Astrocyte of the cerebellum (primary cell): Measurements from ENCODE around the gene LLGL1.

ENCODE experiments used
- DNase-seq: peaks from one replicate; pipeline ENCODE4 v3.0.0-alpha.2; 2011; ENCODE audit warnings: low read depth
- H3K4me3 ChIP-seq: 2 replicates; pipeline ENCODE4 v1.5.1; 2011; ENCODE audit warnings: mild to moderate bottlenecking, low read depth, low read length, moderate library complexity
- in situ Hi-C: cut with HindIII; loops from 2 replicates; pipeline ENCODE4 v1.10.0; 2017; ENCODE audit warnings: low sequenced_read_pairs
- TF ChIP-seq, protein P1 (sequence below): IDR thresholded peaks from 2 replicates; pipeline ENCODE4 v1.5.1; 2012; ENCODE audit warnings: low read length, low read depth, moderate library complexity, mild to moderate bottlenecking; ENCODE audit errors: missing control alignments

The LLGL1 gene

DNA sequence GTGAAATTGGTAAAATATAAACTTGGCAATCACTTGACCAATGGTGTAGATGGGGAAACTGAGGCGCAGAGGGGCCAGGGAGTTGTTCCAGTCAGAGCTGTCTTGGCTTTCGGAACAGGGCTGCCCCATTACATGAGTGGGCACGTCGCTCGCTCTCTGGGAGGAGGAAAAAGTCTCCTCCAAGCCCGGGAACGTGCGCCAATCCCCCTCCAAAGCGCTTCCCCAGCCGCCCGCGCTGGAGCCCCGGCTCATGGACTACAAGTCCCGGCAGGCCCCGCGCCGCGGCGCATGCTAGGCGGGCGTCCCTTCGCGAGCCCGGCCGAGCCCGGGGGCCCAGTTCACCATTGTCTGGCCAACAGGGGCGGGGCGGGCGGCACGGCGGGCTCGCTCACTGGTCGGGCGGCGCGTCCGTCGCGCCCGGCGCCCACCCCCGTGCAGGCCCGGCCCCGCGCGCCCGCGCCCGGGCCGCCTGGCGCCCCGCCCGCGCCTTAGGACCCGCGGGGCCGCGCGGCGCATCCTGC is at the start of gene LLGL1:
Gene LLGL1, plus strand, starts transcription at position 515 of the 521 bp plus-strand sequence. CDS start 48 bp downstream, outside the sequence.
- TF ChIP-seq, protein P1, sequence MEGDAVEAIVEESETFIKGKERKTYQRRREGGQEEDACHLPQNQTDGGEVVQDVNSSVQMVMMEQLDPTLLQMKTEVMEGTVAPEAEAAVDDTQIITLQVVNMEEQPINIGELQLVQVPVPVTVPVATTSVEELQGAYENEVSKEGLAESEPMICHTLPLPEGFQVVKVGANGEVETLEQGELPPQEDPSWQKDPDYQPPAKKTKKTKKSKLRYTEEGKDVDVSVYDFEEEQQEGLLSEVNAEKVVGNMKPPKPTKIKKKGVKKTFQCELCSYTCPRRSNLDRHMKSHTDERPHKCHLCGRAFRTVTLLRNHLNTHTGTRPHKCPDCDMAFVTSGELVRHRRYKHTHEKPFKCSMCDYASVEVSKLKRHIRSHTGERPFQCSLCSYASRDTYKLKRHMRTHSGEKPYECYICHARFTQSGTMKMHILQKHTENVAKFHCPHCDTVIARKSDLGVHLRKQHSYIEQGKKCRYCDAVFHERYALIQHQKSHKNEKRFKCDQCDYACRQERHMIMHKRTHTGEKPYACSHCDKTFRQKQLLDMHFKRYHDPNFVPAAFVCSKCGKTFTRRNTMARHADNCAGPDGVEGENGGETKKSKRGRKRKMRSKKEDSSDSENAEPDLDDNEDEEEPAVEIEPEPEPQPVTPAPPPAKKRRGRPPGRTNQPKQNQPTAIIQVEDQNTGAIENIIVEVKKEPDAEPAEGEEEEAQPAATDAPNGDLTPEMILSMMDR: no peak
- in situ Hi-C loops: no loop called here
- peak within 1 kb of the TSS; percentile 77 for H3K4me3 ChIP-seq
- DNase-seq: peak; percentile 83

DNA sequence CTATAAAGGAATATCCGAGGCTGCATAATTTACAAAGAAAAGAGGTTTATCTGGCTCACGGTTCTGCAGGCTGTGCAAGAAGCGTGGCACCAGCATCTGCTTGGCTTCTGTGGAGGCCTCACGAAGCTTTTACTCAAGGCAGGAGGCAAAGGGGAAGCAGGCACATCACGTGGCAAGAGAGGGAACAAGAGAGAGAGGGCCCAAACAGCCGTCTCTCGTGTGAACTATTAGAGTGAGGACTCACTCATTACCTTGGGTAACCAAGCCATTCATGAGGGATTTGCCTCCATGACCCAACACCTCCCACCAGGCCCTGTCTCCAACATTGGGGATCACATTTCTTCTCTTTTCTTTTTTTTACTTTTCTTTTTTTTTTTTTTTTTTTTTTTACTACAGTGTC is 49.3 kb upstream of the LLGL1 start:
- no peak for DNase-seq
- H3K4me3 ChIP-seq: no peak overlapping the region

DNA sequence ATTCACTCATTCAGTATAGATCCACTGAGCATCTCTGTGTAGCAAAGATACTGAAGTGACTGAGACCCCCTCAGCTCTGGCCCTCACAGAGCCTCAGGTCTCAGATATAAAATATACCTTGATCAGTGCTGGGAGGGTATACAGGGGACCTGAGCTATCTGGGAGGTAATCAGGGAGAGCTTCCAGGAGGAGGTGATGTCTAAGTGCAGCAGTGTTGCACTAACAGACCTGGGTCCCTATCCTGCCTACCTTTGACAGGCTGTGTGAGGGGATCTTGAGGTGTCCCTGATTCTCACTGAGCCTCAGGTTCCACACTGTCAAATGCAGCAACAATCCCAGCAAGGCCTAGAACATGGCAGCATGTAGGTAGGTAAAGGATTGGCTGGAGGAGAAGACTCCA is 48.3 kb upstream of the LLGL1 start:
- TF ChIP-seq, protein P1: no peak
- in situ Hi-C loops: no loop called here
- DNase-seq: no peak
- H3K4me3 ChIP-seq: no peak overlapping the region

More for the DNA sequence above, 49.3 kb upstream of the LLGL1 start:
- in situ Hi-C loops: no loop called here
- TF ChIP-seq, protein P1: no peak

DNA sequence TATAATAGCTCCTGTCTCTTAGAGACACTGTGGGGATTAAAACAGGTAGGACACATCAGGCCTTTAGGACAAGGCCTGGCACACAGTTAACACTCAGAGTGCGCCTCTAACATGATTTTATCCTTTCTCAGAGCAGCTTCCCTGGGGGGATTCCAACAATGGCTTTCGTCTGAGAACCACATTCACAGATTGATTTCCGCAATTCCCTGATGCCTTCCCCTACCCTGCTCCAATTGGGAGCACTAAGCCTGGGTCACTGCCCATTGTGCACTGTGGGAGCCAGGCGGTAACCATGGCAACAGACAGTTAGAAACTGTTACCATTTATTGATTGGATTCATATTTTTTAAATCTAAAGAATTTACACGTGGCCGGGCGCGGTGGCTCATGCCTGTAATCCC is 47.7 kb upstream of the LLGL1 start:
- no peak for DNase-seq
- no peak overlapping the region for H3K4me3 ChIP-seq
- in situ Hi-C loops: no loop called here
- TF ChIP-seq, protein P1: no peak

DNA sequence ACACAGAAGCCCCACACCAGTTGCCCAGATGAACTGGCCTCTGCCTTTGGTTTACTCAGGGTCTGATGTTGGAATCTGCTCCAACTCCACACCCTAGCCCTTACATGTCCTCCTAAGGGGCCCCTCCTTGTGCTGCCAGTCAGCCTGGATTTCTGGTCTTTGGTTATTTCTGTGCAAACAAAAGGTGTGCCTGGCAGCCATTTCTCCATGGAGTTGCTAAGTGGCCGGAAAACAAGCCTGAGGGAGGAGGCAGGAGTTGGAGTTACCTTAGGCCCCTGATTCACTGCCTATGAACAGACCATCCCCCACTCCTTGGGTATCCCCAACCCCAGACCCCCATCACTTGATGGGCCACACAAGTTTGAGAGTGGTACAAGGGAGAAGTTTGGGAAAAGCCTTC is 46.2 kb upstream of the LLGL1 start:
- H3K4me3 ChIP-seq: no peak overlapping the region

DNA sequence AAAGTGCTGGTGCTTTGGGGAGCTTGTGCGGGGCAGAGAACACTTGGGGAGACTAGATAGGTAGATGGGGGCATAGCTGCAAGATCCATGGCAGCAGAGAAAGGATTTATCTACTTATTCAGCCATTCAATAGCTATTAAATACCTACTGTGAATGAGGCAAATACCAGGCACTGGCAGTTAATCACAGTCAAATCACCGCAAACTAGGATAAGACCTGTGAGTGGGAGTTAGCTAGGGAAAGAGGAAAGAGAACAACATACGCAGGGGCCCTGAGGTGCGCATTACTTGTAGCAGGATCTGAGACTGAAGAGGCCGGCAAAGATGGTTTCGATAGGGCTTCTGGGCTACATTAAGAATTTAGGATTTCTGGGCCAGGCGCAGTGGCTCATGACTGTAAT is 45.6 kb upstream of the LLGL1 start:
- in situ Hi-C loops: no loop called here
- no peak overlapping the region for H3K4me3 ChIP-seq
- DNase-seq: no peak
- TF ChIP-seq, protein P1: no peak

More for the DNA sequence above, 46.2 kb upstream of the LLGL1 start:
- in situ Hi-C loops: no loop called here
- no peak for DNase-seq
- TF ChIP-seq, protein P1: no peak
